Right lobe of liver (tissue), 4 donors: ENCODE results near the gene GYG2.

Experiments used
- CTCF ChIP-seq, 4 donors: fragments of 200-600 bp in 3 of 4; fragments of 450-650 bp in 1 of 4; IDR thresholded peaks; one replicate each; pipeline versions ENCODE4 v1.5.1 to v1.8.0; 2016 to 2022; ENCODE audit warnings: antibody characterized with exemption in 4 of 4, mild to moderate bottlenecking in 2 of 4
- POLR2A ChIP-seq: fragments of 450-650 bp; IDR thresholded peaks from one replicate; pipeline ENCODE4 v1.6.1; 2017; ENCODE audit warnings: antibody characterized with exemption, mild to moderate bottlenecking
- donor health status: DM: no; HTN: no; CAD: no.
- donor health status: DM: no; HTN: no; CAD: no.
- donor health status: DM: no; HTN: yes; CAD: no.

GRCh38 chrX:2931155-2931554 lies 102.4 kb downstream of the GYG2 start:
- no peak for TF ChIP-seq POLR2A
- no peak for TF ChIP-seq CTCF (IDR thresholded peaks at IDR 0.05)
